Activated T-helper 1 cell treated with anti-CD3 and anti-CD28 coated beads, Interleukin-2, amount 50 U/mL, for 16 hours (primary cell): Measurements from ENCODE around the gene LIPN.
"Not testable (repeated sequence)": the region's sequence is repeated elsewhere in the genome, so short reads cannot be mapped to it uniquely, and the experiment has no call there.

ENCODE experiments used
- DNase-seq, 2 donors: peaks; one replicate each; pipeline ENCODE4 v3.0.0-alpha.2; 2020; ENCODE audit warnings: low read depth in 1 of 2, low spot score in 1 of 2

The LIPN gene

DNA sequence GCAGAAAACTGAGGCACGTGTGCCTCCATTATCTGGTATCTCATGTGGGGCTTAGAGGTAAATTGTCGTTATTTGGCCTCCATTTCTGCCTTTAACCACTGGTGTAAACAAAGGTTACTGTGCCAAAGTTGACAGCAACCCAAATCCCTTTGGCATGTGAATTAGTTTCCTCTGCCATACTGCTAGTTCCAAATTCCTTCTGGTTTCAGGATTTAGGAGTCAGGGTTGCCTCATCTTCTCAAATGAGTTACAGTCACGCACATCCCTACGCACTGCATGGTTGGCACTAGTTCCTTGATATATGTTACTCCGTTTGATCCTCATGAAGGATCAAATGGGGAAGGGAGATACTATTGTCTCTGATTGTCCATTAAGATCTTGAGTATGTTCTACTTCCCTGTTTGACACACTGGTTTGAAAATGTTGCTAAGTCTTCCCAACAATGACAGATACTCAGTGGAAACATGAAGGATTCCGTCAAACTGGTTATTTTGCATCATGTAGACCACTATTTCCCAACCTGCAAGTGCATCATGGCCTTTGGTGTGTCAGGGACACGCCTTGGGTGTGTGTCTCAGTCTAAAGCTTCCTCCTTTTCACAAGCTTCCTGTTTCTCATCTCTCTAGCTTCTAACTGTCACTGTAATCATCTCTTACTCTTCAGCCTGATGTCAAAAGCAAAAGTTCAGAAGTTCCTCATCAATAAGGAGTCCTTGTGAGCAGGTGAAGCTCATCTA, at the start of gene LIPN:
Gene LIPN, plus strand, starts transcription at position 655 of the 736 bp plus-strand sequence. CDS start 1,386 bp downstream, outside the sequence.
- DNase-seq, result no peak

DNA sequence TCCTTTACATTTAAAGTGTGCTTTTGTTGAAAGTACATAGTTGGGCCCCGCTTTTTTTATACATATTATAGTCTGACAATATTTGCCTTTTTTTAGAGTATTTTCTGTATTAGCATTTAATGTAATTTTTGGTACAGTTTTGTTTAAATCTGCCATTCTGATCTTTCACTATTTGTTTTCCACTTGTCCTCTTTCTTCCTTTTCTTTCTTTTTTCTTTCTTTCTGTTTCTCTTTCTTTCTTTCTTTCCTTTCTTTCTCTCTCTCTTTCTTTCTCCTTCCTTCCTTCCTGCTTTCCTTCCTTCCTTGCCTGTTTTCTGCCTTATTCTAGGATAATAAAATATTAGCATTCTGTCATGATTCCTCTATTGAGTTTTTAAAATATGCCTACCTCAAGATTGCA, 44.3 kb upstream of the LIPN start:
- DNase-seq, result no peak

DNA sequence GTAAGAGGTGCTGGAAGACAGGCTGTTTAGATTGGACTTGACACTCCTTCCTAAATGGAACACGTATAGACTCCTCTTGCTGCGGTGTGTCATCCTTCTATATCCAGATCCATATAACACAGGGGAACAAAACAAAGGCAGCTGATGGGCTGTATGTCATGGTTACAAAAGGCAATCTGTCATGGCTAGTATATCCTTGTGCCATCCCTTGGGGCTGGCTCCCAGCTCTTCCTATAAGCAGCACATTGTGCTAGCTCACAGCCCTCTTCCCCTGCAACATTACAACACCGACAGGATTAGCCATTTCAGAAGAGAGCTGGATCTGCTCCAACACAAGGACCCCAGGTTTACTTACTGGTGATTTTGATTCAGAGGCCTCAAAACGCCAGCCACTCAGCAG, 38.4 kb upstream of the LIPN start:
- no peak for DNase-seq

DNA sequence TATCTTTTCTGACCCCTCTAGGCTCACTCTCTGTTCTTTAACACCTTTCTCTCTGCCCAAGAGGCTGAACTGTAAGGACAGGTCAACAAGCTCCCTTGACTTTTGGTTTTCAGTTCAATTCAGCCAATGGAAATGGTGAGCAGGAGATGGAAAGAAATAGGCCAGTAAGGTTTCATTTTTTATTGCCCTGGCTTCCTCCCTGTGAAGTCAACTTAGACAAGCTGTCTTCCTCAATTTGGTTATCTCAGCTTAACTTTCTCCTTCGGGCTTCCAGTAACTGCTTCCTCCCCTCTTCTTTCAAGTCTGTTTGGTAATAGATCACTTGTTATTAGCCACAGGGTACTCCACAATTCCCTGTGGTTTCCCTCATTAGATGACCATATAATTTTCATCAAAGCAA, 34.0 kb upstream of the LIPN start:
- no peak for DNase-seq

GRCh38 chr10:88728107-88728763, 31.6 kb upstream of the LIPN start:
- no peak for DNase-seq

DNA sequence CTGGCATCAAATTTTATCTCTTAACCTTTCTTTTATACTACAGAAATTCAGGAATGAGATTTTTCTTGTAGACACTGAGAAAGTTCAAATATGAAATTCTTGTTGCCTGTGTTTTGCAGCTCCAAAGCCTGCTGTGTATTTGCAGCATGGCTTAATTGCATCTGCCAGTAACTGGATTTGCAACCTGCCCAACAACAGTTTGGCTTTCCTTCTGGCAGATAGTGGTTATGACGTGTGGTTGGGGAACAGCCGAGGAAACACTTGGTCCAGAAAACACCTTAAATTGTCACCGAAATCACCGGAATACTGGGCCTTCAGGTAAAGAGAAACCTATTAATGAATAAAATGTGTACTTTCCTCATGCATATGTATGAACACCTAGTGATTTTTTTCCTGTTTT, 29.0 kb upstream of the LIPN start:
- DNase-seq, result no peak

DNA sequence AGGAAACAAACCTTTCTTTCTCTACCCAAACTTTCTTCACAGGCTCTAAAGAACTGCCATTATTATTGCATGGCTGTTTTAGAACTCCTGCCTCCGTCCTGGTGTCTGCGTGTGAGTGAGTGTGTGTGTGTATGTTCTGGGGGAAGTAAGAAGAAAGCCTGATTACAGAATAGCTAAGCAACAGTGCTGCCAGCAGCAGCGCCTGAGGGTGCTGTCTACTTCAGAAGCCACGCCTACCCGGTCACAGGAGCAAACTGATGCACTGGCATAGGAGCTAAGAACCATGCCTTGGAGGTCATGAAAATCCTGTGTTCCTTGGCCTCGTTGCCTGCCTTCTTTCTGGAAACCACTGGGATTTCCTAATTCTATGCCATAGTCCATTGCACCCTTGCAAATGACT, 28.5 kb upstream of the LIPN start:
- no peak for DNase-seq

DNA sequence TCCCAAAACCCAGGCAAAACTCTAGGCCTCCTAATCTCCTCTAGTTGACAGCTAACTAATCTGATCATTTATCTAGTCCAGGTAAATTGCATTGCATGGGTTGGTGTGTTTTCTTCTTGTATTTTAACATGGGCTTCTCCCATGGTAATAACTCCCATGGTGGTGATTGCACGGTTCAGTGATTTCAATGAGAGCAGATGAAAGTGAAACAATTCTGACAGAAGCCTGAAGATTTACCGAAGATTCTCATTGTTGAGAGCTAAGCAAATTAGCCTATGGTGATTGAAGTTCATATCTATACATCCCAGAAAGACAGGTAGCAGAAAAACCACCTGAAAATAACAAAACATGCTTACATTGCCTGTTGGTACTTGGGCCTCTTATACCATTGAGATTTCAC, 26.6 kb upstream of the LIPN start:
- DNase-seq, result no peak

DNA sequence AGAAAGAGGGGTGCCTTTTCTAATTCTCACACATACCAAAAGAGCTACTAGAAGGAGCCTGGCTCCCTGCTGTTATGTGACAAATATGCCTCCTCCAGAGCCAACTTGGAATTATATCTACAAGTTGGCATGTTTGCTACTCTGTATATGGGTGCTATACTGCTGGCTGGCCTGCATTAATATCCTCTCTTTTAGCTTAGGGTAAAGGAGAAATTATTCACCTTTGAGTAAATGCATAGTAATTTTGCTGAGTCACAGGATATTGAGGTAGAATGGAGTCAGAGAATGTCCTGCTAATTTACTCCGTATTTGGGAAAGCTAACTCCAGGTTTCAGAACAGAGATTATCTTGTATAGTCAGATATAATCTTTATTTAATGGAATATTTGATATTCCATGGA, 24.2 kb upstream of the LIPN start:
- no peak for DNase-seq

GRCh38 chr10:88741921-88742320, 17.9 kb upstream of the LIPN start:
- DNase-seq, result not testable (repeated sequence)

DNA sequence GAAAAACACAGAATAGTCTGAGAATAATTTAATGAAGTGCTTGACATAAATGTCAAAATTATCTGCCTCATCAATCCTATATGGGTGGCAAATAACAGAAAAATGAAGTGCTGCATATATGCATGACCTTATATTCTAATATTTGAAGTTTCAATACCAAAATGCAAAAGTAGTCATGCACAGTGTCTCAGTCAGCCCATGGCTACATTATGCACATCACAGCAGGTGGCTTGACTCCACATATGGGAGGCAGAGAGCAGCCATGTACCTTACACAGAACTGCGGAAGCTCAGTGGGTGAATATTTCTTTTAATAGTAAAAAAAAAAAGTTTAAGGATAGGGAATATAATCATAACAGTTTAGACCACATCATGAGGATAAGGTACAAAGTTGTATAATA, 17.4 kb upstream of the LIPN start:
- DNase-seq, result no peak

GRCh38 chr10:88744002-88744401, 15.8 kb upstream of the LIPN start:
- DNase-seq, result no peak

DNA sequence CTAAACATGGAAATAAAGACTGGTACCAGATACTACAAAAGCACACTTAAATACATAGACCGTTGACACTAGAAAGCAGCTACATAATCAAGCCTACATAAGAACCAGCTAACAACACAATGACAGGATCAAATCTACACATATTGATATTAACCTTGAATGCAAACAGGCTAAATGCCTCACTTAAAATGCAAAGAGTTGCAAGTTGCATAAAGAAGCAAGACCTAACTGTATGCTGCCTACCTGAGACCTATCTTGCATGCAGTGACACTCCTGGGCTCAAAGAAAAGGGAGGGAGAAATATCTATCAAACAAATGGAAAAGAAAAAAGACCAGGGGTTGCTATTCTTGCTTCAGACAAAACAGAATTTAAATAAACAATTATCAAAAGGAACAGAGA, 14.2 kb upstream of the LIPN start:
- no peak for DNase-seq

DNA sequence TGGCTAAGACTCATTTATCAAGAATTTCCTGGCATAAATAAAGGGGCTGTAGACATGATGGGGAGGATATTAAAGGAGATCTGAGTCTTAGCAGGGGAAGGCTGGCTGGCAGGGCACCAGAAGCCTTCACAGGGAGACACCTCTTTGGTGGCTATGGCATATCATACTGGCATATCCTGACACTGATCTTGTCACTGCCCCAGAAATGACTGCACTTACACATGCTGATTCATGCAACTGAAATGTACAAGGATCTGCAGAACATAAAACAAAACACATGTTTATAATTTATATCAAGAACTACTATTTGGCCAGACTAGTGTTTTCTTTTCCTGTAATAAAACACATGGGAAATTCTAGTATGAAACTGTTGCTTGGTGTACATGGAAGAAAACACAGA, 5.5 kb upstream of the LIPN start:
- DNase-seq, result no peak

DNA sequence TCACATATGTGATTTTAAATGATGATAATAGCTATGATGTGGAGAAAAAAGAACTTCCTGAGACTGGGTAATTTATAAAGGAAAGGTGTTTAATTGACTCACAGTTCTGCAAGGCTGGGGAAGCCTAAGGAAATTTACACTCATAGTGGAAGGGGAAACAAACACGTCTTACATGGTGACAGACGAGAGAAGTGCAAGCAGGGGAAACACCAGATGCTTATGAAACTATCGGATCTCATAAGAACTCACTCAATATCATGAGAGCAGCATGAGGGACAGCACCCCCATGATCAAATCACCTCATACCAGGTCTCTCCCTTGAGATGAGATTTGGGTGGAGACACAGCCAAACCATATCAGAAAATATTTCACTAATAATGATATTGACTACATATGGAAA, 4.1 kb upstream of the LIPN start:
- DNase-seq, result no peak

DNA sequence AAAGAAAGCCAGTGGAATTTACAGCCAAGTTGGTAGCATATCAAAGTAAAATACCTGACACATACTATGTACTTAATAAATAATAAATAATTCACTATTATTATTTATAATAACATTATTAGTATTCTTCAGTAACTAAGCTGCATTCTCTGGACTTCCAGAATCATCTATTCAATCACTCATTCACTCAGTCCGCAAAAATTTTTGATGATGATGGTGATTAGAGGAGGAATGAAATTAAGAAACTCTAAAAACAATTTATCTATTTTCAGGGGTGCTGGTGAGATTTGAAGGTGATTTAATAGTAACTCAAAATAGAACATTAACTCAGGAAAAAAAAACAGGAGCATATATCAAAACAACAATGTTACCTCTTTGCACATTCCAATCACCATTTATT, 3.2 kb upstream of the LIPN start:
- no peak for DNase-seq

DNA sequence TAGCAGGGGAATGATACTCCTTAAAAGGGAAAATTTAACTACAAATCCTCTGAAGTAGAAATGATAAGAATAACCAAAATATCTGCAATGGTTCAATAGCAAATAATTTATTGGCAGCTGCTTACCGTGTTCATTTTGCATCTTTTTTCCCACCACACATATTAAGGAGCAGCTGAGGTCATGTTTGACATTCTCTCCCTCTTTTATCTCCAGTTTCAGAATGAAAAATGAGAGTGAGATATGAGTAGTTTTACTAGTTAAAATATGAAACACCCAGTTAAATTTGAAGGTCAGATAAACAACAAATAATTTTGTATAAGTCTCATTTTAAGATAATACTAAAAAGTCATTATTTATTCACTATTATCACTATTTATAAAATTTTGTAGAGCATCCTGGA, 3.1 kb downstream of the LIPN start:
- DNase-seq, result no peak

- no peak for DNase-seq
Measured at GRCh38 chr10:88763441-88763840, 3.6 kb downstream of the LIPN start.

DNA sequence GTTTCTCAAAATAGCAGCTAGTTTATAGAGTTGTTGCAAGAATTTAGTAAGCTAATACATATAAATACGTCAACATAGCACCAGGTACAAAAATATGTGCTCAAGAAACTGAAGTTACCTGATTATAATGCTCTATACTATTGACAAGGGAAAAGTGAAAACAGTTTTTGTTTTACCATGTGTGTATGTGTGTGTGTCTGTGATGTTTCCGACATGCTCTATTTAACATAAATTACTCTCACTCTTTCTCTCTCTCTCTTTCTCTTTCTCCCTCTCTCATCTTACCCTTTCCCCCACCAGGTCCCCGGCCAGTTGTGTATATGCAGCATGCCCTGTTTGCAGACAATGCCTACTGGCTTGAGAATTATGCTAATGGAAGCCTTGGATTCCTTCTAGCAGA, 4.3 kb downstream of the LIPN start:
- DNase-seq, result no peak

- DNase-seq, result no peak
Measured at GRCh38 chr10:88765816-88766215, 6.0 kb downstream of the LIPN start.

- no peak for DNase-seq
Measured at GRCh38 chr10:88769384-88769783, 9.6 kb downstream of the LIPN start.

- no peak for DNase-seq
Measured at GRCh38 chr10:88781206-88781605, 21.4 kb downstream of the LIPN start.

GRCh38 chr10:88782222-88782621, 22.4 kb downstream of the LIPN start:
- no peak for DNase-seq
